Renal pelvis (tissue), 4 donors: Measurements from ENCODE around the gene CTXN2. TPM values are rescaled to one million over a fixed set of nuclear protein-coding genes. Genes with fewer than 3 reads are reported as not detected.

ENCODE experiments used
- DNase-seq: peaks from one replicate; pipeline ENCODE4 v3.0.0-alpha.2; 2013
- polyA plus RNA-seq, 3 donors: library from polyadenylated mRNA; unstranded; fragments of 120-200 nt; gene quantifications; one replicate each; pipeline ENCODE4 v1.2.1, GENCODE V29; 2013; ENCODE audit not compliant: insufficient read length in 3 of 3

Gene CTXN2
- polyA plus RNA-seq, 3 donors, result 0.06 to 0.10 TPM; not detected in 1

- no peak for DNase-seq
These were observed 30.4 kb downstream of the CTXN2 start for GRCh38 chr15:48221885-48222284.

GRCh38 chr15:48222627-48223026 lies 31.2 kb downstream of the CTXN2 start:
- DNase-seq, result no peak

GRCh38 chr15:48225771-48226170 lies 34.3 kb downstream of the CTXN2 start:
- DNase-seq, result no peak

GRCh38 chr15:48230498-48230897 lies 39.0 kb downstream of the CTXN2 start:
- DNase-seq, result no peak

GRCh38 chr15:48233246-48233645 lies 41.8 kb downstream of the CTXN2 start:
- no peak for DNase-seq

- no peak for DNase-seq
These were observed 47.9 kb downstream of the CTXN2 start for GRCh38 chr15:48239334-48239733.

GRCh38 chr15:48242015-48242414 lies 50.5 kb downstream of the CTXN2 start:
- DNase-seq, result no peak

GRCh38 chr15:48242535-48242934 lies 51.1 kb downstream of the CTXN2 start:
- DNase-seq, result no peak

- DNase-seq, result no peak
These were observed 53.5 kb downstream of the CTXN2 start for GRCh38 chr15:48244921-48245320.

- DNase-seq, result no peak
These were observed 56.9 kb downstream of the CTXN2 start for GRCh38 chr15:48248414-48248813.

- DNase-seq, result peak; percentile 73
These were observed 59.2 kb downstream of the CTXN2 start for GRCh38 chr15:48250640-48251076.

GRCh38 chr15:48253172-48253571 lies 61.7 kb downstream of the CTXN2 start:
- no peak for DNase-seq

Other genes with a start within 250 kb of the CTXN2 start
- gene SLC24A5, start 70.7 kb upstream of the CTXN2 start, polyA plus RNA-seq, result 1 to 10 TPM in 1 of 3 donors, under 1 TPM in 2; 0.64 to 1.1 (median 0.65) TPM
- gene MYEF2, start 13.4 kb upstream of the CTXN2 start, polyA plus RNA-seq, result 100 to 1,000 TPM in 2 of 3 donors, 10 to 100 TPM in 1; 86.4 to 140 (median 108) TPM
- 100 to 1,000 TPM; 267 to 393 (median 352) TPM for gene SLC12A1, start 14.6 kb downstream of the CTXN2 start, polyA plus RNA-seq
- 100 to 1,000 TPM; 157 to 168 (median 162) TPM for gene DUT, start 139.8 kb downstream of the CTXN2 start, polyA plus RNA-seq